Cardiac muscle cell (in vitro differentiated cells and primary cell): ENCODE data around the gene CCN2. TPM values are rescaled to one million over a fixed set of nuclear protein-coding genes. Genes with fewer than 3 reads are reported as not detected.

Experiments used
- DNase-seq, 2 donors: peaks; one replicate each; pipeline versions ENCODE4 v3.0.0 to v3.0.0-alpha.2; 2010 to 2017; ENCODE audit warnings: low read depth in 1 of 2, low spot score in 1 of 2
- H3K27ac ChIP-seq: fragments of 200-600 bp; sonication (generic); 2 replicates; pipeline ENCODE4 v1.5.1; 2016
- H3K27me3 ChIP-seq: fragments of 200-600 bp; sonication (generic); 2 replicates; pipeline ENCODE4 v1.6.0; 2016; ENCODE audit warnings: control low read depth
- H3K36me3 ChIP-seq: fragments of 200-600 bp; sonication (generic); 2 replicates; pipeline ENCODE4 v1.5.1; 2016; ENCODE audit warnings: control low read depth
- H3K4me1 ChIP-seq: fragments of 200-600 bp; sonication (generic); 2 replicates; pipeline ENCODE4 v1.8.1; 2017; ENCODE audit warnings: low read depth, mild to moderate bottlenecking, mixed run types
- H3K4me3 ChIP-seq: fragments of 200-600 bp; sonication (generic); 2 replicates; pipeline ENCODE4 v1.5.1; 2016; ENCODE audit warnings: mild to moderate bottlenecking
- H3K9me3 ChIP-seq: fragments of 200-600 bp; sonication (generic); 2 replicates; pipeline ENCODE4 v1.5.1; 2017; ENCODE audit warnings: low read depth, mild to moderate bottlenecking, control low read depth
- CTCF ChIP-seq: IDR thresholded peaks from 2 replicates; pipeline ENCODE4 v1.5.1; 2012; ENCODE audit warnings: low read depth, mild to moderate bottlenecking, low read length
- polyA plus RNA-seq: library from polyadenylated mRNA; unstranded; fragments of >200 nt; fragmentation: Nextera tagmentation; extraction: Ambion mirVana; gene quantifications from 2 replicates; pipeline ENCODE4 v1.2.1, GENCODE V29; 2016
- total RNA-seq: library from RNA; depleted of rRNA; stranded (reverse); fragments of >200 nt; gene quantifications from 2 replicates; pipeline ENCODE4 v1.2.3, GENCODE V29; 2016

The CCN2 gene
- total and polyA plus RNA-seq, 2 experiments from 2014 or later = 20.1 to 44.3 TPM

GRCh38 chr6:131949909-131950766, 1.0 kb downstream of the CCN2 start:
- TF ChIP-seq CTCF = peak; percentile 47
- DNase-seq = peak; percentile 88 to 96
- H3K4me1 ChIP-seq = peaks cover 18% of the 10 kb centered on the region
- H3K27ac ChIP-seq = peak overlapping the region; percentile 99
- no peaks in the 10 kb centered on the region for H3K27me3 ChIP-seq
- peak overlapping the region; percentile 96 for H3K4me3 ChIP-seq
- H3K36me3 ChIP-seq = no peaks in the 10 kb centered on the region
- no peaks in the 10 kb centered on the region for H3K9me3 ChIP-seq

- H3K4me3 ChIP-seq = no peak overlapping the region
- TF ChIP-seq CTCF = no peak
- no peaks in the 10 kb centered on the region for H3K27me3 ChIP-seq
- peaks cover 13% of the 10 kb centered on the region for H3K4me1 ChIP-seq
- H3K9me3 ChIP-seq = no peaks in the 10 kb centered on the region
- DNase-seq = peak in 1 of 2 donors; percentile 93
- H3K36me3 ChIP-seq = no peaks in the 10 kb centered on the region
- no peak overlapping the region for H3K27ac ChIP-seq
These were observed 1.6 kb downstream of the CCN2 start for GRCh38 chr6:131949620-131949908.

GRCh38 chr6:131948692-131949619, 2.2 kb downstream of the CCN2 start:
- Histone ChIP-seq H3K27me3 (no peaks in the 10 kb centered on the region), H3K9me3 (no peaks in the 10 kb centered on the region), H3K27ac (no peak overlapping the region), H3K4me1 (peaks cover 8% of the 10 kb centered on the region), H3K36me3 (no peaks in the 10 kb centered on the region), H3K4me3 (no peak overlapping the region)
- TF ChIP-seq CTCF = no peak
- peak; percentile 11 to 80 for DNase-seq

GRCh38 chr6:131947986-131948661, 3.0 kb downstream of the CCN2 start:
- Histone ChIP-seq H3K4me3 (no peak overlapping the region), H3K27me3 (no peaks in the 10 kb centered on the region), H3K36me3 (no peaks in the 10 kb centered on the region), H3K27ac (no peak overlapping the region), H3K4me1 (peaks cover 8% of the 10 kb centered on the region), H3K9me3 (no peaks in the 10 kb centered on the region)
- no peak for TF ChIP-seq CTCF
- peak in 1 of 2 donors; percentile 59 for DNase-seq
